Dendritic cell treated with granulocyte-macrophage colony-stimulating factor and Interleukin-4, amounts not matched to agents 40 ng/mL and 50 ng/mL, for 4 days (primary cell): ENCODE results near the gene PACS2.

ENCODE experiments used
- H3K27ac Mint-ChIP-seq: one replicate; pipeline ENCODE4 v1.8.0; 2022; ENCODE audit warnings: mild to moderate bottlenecking, mixed read lengths
- H3K27me3 Mint-ChIP-seq: one replicate; pipeline ENCODE4 v1.8.0; 2022; ENCODE audit warnings: mild to moderate bottlenecking, mixed read lengths
- H3K36me3 Mint-ChIP-seq: one replicate; pipeline ENCODE4 v1.8.0; 2022; ENCODE audit warnings: low read depth, mixed read lengths
- H3K4me1 Mint-ChIP-seq: one replicate; pipeline ENCODE4 v1.8.0; 2022; ENCODE audit warnings: low read depth, mixed read lengths
- H3K4me3 Mint-ChIP-seq: one replicate; pipeline ENCODE4 v1.8.0; 2022; ENCODE audit warnings: mild to moderate bottlenecking, moderate library complexity, mixed read lengths
- H3K9me3 Mint-ChIP-seq: one replicate; pipeline ENCODE4 v1.8.0; 2022; ENCODE audit warnings: mixed read lengths
- intact Hi-C: fragments of 100-400 bp; cut with micrococcal nuclease; formaldehyde crosslinking; loops from one replicate; pipeline ENCODE4 v1.15.0; 2022

Gene PACS2

DNA sequence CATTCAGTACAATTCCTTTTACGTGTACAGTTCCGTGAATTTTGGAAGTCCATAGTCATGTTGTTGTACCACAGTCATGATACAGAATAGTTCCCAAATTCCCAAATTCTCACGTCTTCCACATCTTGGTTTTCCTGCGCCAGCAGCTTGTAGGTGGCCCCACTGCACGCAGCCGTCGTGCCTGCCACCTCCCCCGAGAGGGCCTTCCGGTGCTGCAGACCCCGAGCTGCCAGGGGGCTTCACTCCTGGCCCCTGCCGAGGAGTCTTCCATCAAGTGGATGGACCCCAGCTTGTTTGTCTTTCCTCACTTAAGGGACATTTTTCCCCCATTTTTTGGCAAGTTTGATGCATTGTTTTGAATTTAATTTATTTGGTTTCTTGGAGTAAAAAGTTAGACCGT lies 121.9 kb downstream of the PACS2 start:
- Mint-ChIP-seq H3K4me3 (no peak overlapping the region), H3K4me1 (peaks cover 6% of the 10 kb centered on the region), H3K9me3 (no peaks in the 10 kb centered on the region), H3K27me3 (no peaks in the 10 kb centered on the region), H3K27ac (no peak overlapping the region), H3K36me3 (peaks cover 48% of the 10 kb centered on the region)
- intact Hi-C loops = no loop called here

DNA sequence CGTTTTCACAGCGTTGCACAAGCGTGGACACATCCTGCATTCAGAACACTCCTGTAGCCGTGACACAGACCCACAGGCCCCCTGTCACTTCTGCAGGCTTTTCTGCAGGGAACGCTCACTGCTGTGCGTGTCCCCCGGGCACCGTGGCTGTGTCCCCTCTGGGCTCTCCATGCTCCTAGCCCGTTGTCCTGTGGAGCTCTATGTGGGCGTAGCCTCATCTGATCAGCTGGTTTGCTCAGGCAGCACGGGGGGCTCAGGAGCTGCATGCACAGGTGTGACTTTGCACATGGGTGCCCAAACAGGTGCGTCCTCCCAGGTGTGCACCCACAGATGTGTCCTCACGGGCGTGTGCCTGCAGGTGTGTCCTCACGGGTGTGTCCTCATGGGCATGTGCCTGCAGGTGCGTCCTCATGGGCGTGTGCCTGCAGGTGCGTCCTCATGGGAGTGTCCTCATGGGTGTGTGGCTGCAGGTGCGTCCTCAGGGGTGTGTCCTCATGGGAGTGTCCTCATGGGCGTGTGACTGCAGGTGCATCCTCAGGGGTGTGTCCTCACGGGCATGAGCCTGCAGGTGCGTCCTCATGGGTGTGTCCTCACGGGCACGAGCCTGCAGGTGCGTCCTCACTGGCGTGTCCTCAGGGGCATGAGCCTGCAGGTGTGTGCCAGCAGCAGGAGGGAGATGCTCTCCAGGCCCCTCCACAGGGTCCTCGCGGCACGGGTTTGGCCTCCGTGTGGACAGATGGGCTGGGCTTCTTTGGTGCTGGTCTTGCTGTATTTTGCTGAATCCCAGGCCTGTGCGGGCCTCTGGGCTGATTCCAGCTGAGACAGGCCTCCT lies 122.6 kb downstream of the PACS2 start:
- Mint-ChIP-seq H3K4me3 (no peak overlapping the region), H3K27me3 (no peaks in the 10 kb centered on the region), H3K36me3 (peaks cover 55% of the 10 kb centered on the region), H3K4me1 (peaks cover 6% of the 10 kb centered on the region), H3K27ac (no peak overlapping the region), H3K9me3 (no peaks in the 10 kb centered on the region)
- intact Hi-C loops = no loop called here

DNA sequence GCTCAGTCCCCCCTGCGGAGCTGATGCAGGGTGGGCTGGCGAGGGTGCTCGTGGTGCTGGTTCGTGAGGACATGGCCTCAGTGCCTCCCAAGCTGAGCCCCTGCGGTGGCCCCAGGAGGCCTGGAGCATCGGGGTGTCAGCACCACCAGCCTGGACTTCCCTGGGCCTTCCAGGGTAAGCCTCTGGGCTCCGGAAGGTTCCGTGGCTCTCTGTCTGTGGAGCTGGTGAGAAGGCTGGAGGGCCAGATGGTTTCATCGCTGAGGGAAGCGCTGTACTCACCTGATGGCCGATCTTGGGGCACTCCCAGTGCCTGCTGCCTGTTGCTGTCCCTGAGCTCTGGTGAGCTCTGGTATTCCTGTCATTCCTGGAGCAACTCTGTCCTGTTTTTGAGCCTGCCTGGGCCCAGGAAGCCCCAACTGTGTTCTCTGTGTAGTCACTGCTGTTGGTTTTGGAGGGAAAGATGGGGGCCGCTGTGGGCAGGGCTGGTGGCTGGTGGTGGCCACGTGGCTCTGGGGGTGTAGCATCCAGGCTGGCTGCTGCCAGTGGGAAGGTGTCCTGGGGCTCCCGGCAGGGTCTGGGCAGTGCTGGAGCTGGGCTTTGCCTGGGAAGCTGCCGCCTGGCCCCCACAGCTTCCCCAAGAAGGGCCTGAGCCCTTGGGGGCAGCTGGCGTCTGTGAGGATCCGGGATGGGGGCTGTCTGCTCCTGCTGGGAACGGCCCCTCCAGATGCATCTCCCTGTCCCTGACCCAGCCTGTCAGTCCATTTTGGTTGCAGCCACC lies 123.4 kb downstream of the PACS2 start:
- no peaks in the 10 kb centered on the region for H3K27me3 Mint-ChIP-seq
- H3K4me3 Mint-ChIP-seq = no peak overlapping the region
- intact Hi-C loops = no loop called here
- peaks cover 63% of the 10 kb centered on the region for H3K36me3 Mint-ChIP-seq
- peaks cover 6% of the 10 kb centered on the region for H3K4me1 Mint-ChIP-seq
- no peaks in the 10 kb centered on the region for H3K9me3 Mint-ChIP-seq
- no peak overlapping the region for H3K27ac Mint-ChIP-seq

DNA sequence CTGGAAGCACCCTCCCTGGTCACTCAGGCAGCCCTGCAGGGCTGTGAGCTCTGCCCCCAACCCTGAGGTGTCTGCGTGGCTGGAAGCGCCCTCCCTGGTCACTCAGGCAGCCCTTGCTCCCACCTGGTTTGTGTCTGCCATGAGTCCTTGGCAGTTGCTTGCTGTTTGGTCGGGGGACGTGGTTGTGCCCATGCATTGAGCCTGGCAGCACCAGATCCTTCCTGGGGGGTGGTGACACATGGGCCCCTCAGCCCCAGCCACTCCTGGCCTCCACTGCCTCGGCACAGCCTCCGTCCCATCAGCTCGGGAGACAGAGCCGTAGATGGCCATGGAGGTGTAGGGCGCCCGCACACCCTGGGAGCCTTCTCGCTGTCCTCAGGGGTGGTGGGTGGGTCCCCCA lies 124.6 kb downstream of the PACS2 start:
- peaks cover 70% of the 10 kb centered on the region for H3K36me3 Mint-ChIP-seq
- intact Hi-C loops = no loop called here
- H3K4me3 Mint-ChIP-seq = no peak overlapping the region
- H3K27me3 Mint-ChIP-seq = no peaks in the 10 kb centered on the region
- peaks cover 6% of the 10 kb centered on the region for H3K4me1 Mint-ChIP-seq
- no peak overlapping the region for H3K27ac Mint-ChIP-seq
- H3K9me3 Mint-ChIP-seq = no peaks in the 10 kb centered on the region

- Mint-ChIP-seq H3K4me1 (peaks cover 2% of the 10 kb centered on the region), H3K27ac (no peak overlapping the region), H3K9me3 (no peaks in the 10 kb centered on the region), H3K36me3 (peaks cover 75% of the 10 kb centered on the region), H3K4me3 (no peak overlapping the region), H3K27me3 (no peaks in the 10 kb centered on the region)
- intact Hi-C loops = no loop called here
Observed at GRCh38 chr14:105439710-105440553, 125.4 kb downstream of the PACS2 start.

- Mint-ChIP-seq H3K27ac (no peak overlapping the region), H3K27me3 (no peaks in the 10 kb centered on the region), H3K36me3 (peaks cover 81% of the 10 kb centered on the region), H3K4me1 (no peaks in the 10 kb centered on the region), H3K9me3 (no peaks in the 10 kb centered on the region), H3K4me3 (no peak overlapping the region)
- intact Hi-C loops = no loop called here
Observed at GRCh38 chr14:105440554-105440900, 126.0 kb downstream of the PACS2 start.

DNA sequence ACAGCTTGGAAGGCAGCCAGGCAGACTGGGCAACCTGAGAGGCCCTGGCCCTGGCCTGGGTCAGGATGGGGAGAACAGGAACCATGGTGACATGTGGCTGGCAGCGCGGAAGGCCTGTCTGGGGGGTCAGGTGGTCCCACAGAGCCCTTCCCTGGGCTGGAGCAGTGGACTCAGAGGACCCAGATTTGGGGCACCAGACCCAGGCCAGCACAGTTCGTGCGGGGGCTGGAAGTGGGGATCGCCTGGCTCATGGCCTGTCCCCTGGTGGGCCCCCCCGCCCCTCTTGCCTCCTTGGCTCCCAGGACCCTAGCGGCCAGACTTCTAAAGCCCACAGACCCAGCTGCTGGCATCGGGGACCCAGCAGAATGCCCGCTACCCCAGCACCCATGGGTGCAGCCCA lies 126.4 kb downstream of the PACS2 start:
- Mint-ChIP-seq H3K27me3 (no peaks in the 10 kb centered on the region), H3K36me3 (peaks cover 85% of the 10 kb centered on the region), H3K27ac (no peak overlapping the region), H3K9me3 (no peaks in the 10 kb centered on the region), H3K4me1 (no peaks in the 10 kb centered on the region), H3K4me3 (no peak overlapping the region)
- intact Hi-C loops = no loop called here

DNA sequence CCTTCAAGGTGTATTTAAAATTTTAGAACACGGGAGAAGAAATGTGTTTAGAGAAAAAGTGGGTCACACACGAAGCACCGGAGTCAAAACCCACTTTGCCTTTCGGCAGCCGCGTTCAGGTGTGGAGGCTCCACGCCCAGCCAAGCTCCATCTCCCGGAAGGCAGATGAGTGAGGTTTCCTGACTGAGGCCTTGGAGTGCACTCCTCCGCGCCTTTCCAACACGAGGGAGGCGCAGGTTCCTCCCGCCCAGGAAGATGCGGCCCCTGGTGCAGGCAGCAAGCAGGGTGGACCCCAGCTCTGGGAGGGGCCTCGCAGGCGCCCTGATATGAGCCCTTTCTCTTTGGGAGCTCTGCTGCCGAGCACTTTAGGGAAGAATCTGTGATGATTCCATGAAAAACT lies 127.6 kb downstream of the PACS2 start:
- H3K9me3 Mint-ChIP-seq = no peaks in the 10 kb centered on the region
- H3K36me3 Mint-ChIP-seq = peaks cover 89% of the 10 kb centered on the region
- intact Hi-C loops = no loop called here
- no peak overlapping the region for H3K4me3 Mint-ChIP-seq
- no peak overlapping the region for H3K27ac Mint-ChIP-seq
- H3K4me1 Mint-ChIP-seq = no peaks in the 10 kb centered on the region
- H3K27me3 Mint-ChIP-seq = no peaks in the 10 kb centered on the region

GRCh38 chr14:105442834-105443233 lies 128.3 kb downstream of the PACS2 start:
- H3K27ac Mint-ChIP-seq = no peak overlapping the region
- intact Hi-C loops = no loop called here
- H3K4me1 Mint-ChIP-seq = no peaks in the 10 kb centered on the region
- no peaks in the 10 kb centered on the region for H3K27me3 Mint-ChIP-seq
- H3K9me3 Mint-ChIP-seq = no peaks in the 10 kb centered on the region
- no peak overlapping the region for H3K4me3 Mint-ChIP-seq
- peaks cover 89% of the 10 kb centered on the region for H3K36me3 Mint-ChIP-seq

DNA sequence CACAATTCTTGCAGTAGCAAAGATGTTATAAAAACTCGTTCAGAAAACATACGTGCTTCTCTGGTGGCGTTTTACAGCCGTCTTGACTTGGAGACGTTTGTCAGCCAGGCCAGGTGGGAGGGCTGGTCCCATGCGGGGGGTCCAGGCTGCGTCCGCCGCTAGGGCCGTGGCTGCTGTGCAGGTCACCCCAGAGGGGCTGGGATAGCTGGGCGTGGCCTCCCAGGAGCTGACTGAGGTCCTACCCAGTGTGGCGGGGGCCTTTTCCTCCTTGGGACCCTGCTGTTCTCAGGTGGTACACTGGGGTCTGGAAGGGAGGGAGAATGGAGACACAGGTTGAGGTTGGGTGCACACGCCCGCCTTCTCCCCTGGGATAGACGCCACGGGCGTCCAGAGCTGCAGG lies 130.3 kb downstream of the PACS2 start:
- Mint-ChIP-seq H3K27me3 (no peaks in the 10 kb centered on the region), H3K36me3 (peaks cover 78% of the 10 kb centered on the region), H3K4me1 (no peaks in the 10 kb centered on the region), H3K27ac (no peak overlapping the region), H3K4me3 (no peak overlapping the region), H3K9me3 (no peaks in the 10 kb centered on the region)
- intact Hi-C loops = no loop called here

- Mint-ChIP-seq H3K36me3 (peaks cover 78% of the 10 kb centered on the region), H3K4me1 (no peaks in the 10 kb centered on the region), H3K27ac (no peak overlapping the region), H3K4me3 (no peak overlapping the region), H3K9me3 (no peaks in the 10 kb centered on the region), H3K27me3 (no peaks in the 10 kb centered on the region)
- intact Hi-C loops = no loop called here
Observed at GRCh38 chr14:105445290-105445689, 130.7 kb downstream of the PACS2 start.

DNA sequence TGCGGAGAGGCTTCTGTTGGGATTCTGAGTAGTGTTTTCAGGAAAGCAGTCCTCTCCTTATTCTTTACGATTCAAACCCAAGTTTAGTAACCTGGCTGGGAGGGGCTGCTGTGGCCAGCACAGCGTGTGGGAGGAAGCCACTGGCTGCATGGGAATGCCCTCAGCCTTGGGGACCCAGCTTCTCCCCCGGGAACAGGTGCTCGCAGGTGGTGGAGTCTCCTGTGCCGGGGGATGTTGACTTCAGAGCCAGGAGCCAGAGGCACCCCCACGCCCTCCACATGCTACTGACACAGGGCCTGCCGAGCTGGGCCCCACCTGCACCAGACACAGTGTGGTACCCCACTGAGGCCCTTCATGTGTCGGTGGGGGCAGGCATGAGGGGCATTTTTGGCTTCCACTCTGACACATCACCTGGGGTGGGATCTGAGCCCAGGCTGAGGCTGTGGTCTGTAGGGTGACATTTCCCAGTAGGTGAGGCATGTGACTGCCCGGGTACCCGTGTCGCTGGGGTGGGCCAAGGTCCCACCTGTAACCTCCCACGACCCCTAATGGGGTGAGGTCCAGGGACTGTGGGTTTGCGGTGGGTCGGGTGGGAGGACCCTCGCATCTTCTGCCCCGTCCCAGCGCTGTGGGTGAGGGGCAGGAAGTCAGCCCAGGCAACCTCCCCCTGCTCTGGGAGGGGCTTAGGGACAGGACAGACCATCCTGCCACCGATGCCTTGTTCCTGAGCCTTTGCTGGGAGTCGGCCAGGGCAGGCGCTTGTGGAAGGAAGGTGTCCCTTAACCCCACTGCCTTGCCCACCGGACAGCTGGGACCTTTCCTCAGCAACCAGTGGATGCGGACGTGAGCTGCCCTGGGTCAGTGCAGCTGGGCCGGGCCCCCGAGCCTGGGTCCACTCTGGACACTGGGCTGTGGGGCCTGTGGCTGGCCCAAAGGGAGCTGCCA lies 131.6 kb downstream of the PACS2 start:
- Mint-ChIP-seq H3K4me1 (no peaks in the 10 kb centered on the region), H3K9me3 (no peaks in the 10 kb centered on the region), H3K4me3 (no peak overlapping the region), H3K27me3 (no peaks in the 10 kb centered on the region), H3K27ac (no peak overlapping the region), H3K36me3 (peaks cover 78% of the 10 kb centered on the region)
- intact Hi-C loops = no loop called here

DNA sequence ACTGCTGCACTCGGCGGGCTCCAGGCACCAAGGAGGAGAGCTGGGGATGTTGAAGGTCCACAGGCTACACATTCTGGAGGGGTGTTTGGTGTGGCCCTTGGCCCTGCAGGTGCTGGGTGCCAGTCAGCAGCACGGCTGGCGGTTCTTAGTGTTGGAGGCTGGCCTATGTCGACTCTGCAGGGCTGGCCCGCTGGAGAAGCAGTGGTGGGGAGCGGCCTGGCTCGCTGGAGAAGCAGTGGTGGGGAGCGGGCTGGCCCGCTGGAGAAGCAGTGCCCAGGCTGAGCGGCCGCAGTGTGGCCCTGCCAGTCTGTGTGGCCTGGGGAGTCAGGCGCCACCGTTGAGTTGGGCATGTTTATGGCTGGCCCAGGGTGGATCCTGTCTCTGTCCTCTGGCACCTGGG lies 132.4 kb downstream of the PACS2 start:
- intact Hi-C loops = no loop called here
- no peaks in the 10 kb centered on the region for H3K4me1 Mint-ChIP-seq
- H3K4me3 Mint-ChIP-seq = no peak overlapping the region
- peaks cover 78% of the 10 kb centered on the region for H3K36me3 Mint-ChIP-seq
- H3K27ac Mint-ChIP-seq = no peak overlapping the region
- no peaks in the 10 kb centered on the region for H3K27me3 Mint-ChIP-seq
- H3K9me3 Mint-ChIP-seq = no peaks in the 10 kb centered on the region
